NCI-H146 treated with DMSO at 0.1 percent for 48 hours (cell line): ENCODE results near the gene ARFGEF3.
A peak's percentile ranks its signal among the peaks of the same experiment; 100 is the strongest.
"Not testable (repeated sequence)": the region's sequence is repeated elsewhere in the genome, so short reads cannot be mapped to it uniquely, and the experiment has no call there.

Experiments used
- DNase-seq: peaks from one replicate; lab custom pipeline; 2025; ENCODE audit not compliant: unreplicated experiment; lab: John Stamatoyannopoulos, UW

The ARFGEF3 gene

GRCh38 chr6:138266095-138266494 is 104.4 kb downstream of the ARFGEF3 start:
- no peak for DNase-seq

GRCh38 chr6:138267971-138268895 is 106.5 kb downstream of the ARFGEF3 start:
- no peak for DNase-seq

- DNase-seq: no peak
These were observed 109.7 kb downstream of the ARFGEF3 start for GRCh38 chr6:138271451-138271850.

- DNase-seq: no peak
These were observed 111.0 kb downstream of the ARFGEF3 start for GRCh38 chr6:138272533-138273315.

- no peak for DNase-seq
These were observed 114.2 kb downstream of the ARFGEF3 start for GRCh38 chr6:138275976-138276375.

- DNase-seq: no peak
These were observed 116.1 kb downstream of the ARFGEF3 start for GRCh38 chr6:138277835-138278234.

- DNase-seq: peak; percentile 24
These were observed 116.6 kb downstream of the ARFGEF3 start for GRCh38 chr6:138278326-138278725.

- no peak for DNase-seq
These were observed 124.1 kb downstream of the ARFGEF3 start for GRCh38 chr6:138285800-138286199.

- no peak for DNase-seq
These were observed 125.0 kb downstream of the ARFGEF3 start for GRCh38 chr6:138286698-138287097.

GRCh38 chr6:138287144-138287955 is 125.6 kb downstream of the ARFGEF3 start:
- DNase-seq: peak; percentile 79

- DNase-seq: not testable (repeated sequence)
These were observed 126.8 kb downstream of the ARFGEF3 start for GRCh38 chr6:138288428-138289085.

- DNase-seq: peak; percentile 16
These were observed 128.0 kb downstream of the ARFGEF3 start for GRCh38 chr6:138289739-138290138.

- no peak for DNase-seq
These were observed 128.8 kb downstream of the ARFGEF3 start for GRCh38 chr6:138290423-138290962.

- DNase-seq: no peak
These were observed 129.5 kb downstream of the ARFGEF3 start for GRCh38 chr6:138291036-138291848.

GRCh38 chr6:138291849-138292181 is 130.1 kb downstream of the ARFGEF3 start:
- no peak for DNase-seq

- no peak for DNase-seq
These were observed 130.7 kb downstream of the ARFGEF3 start for GRCh38 chr6:138292482-138292881.

- no peak for DNase-seq
These were observed 132.0 kb downstream of the ARFGEF3 start for GRCh38 chr6:138293428-138294395.

GRCh38 chr6:138296381-138296780 is 134.6 kb downstream of the ARFGEF3 start:
- DNase-seq: no peak
